ENCODE results near the gene PHKB.

PHKB gene

GRCh38 chr16:47716571-47716970 is 255.4 kb downstream of the PHKB start:
- FAIRE-seq, result no peak
- no peak for TF ChIP-seq CTCF (IDR thresholded peaks at IDR 0.05; ENCODE audit: insufficient read depth, missing control alignments)
- no peak for DNase-seq (ENCODE audit: insufficient read length, low spot score)

- FAIRE-seq, result no peak
- no peak for TF ChIP-seq CTCF (IDR thresholded peaks at IDR 0.05; ENCODE audit: insufficient read depth, missing control alignments)
Measured at GRCh38 chr16:47719713-47720112, 258.6 kb downstream of the PHKB start.

GRCh38 chr16:47721006-47721637 is 260.0 kb downstream of the PHKB start:
- no peak for FAIRE-seq
- TF ChIP-seq CTCF (IDR thresholded peaks at IDR 0.05; ENCODE audit: insufficient read depth, missing control alignments), result no peak
- DNase-seq (ENCODE audit: insufficient read length, low spot score), result no peak

More at GRCh38 chr16:47719713-47720112, 258.6 kb downstream of the PHKB start:
- no peak for DNase-seq (ENCODE audit: insufficient read length, low spot score)

- FAIRE-seq, result no peak
- TF ChIP-seq CTCF (IDR thresholded peaks at IDR 0.05; ENCODE audit: insufficient read depth, missing control alignments), result no peak
- no peak for DNase-seq (ENCODE audit: insufficient read length, low spot score)
Measured at GRCh38 chr16:47722046-47722445, 260.9 kb downstream of the PHKB start.

- TF ChIP-seq CTCF (IDR thresholded peaks at IDR 0.05; ENCODE audit: insufficient read depth, missing control alignments), result no peak
- DNase-seq (ENCODE audit: insufficient read length, low spot score), result no peak
- no peak for FAIRE-seq
Measured at GRCh38 chr16:47724115-47724785, 263.1 kb downstream of the PHKB start.

- TF ChIP-seq CTCF (IDR thresholded peaks at IDR 0.05; ENCODE audit: insufficient read depth, missing control alignments), result no peak
- FAIRE-seq, result no peak
- no peak for DNase-seq (ENCODE audit: insufficient read length, low spot score)
Measured at GRCh38 chr16:47725188-47725695, 264.1 kb downstream of the PHKB start.

All from D721Med (cell line).